Loucy (cell line): ENCODE measurements around the gene TUBD1.

Experiments used
- H2AFZ ChIP-seq: fragments of 200-600 bp; sonication (generic); 2 replicates; pipeline ENCODE4 v1.6.0; 2016; ENCODE audit warnings: antibody characterized with exemption, mild to moderate bottlenecking, low read length, moderate library complexity
- H3F3A ChIP-seq: fragments of 200-600 bp; 2 replicates; pipeline ENCODE4 v1.6.0; 2016; ENCODE audit warnings: antibody characterized with exemption, low read depth, mild to moderate bottlenecking
- H3K27me3 ChIP-seq: fragments of 200-600 bp; sonication (generic); 2 replicates; pipeline ENCODE4 v1.6.1; 2014; ENCODE audit warnings: low read length, mild to moderate bottlenecking; ENCODE audit not compliant: insufficient read depth, poor library complexity, severe bottlenecking
- H3K36me3 ChIP-seq: fragments of 200-600 bp; sonication (generic); 2 replicates; pipeline ENCODE4 v1.6.1; 2016; ENCODE audit warnings: low read length; ENCODE audit not compliant: insufficient read depth
- H3K4me1 ChIP-seq: fragments of 200-600 bp; sonication (generic); 2 replicates; pipeline ENCODE4 v1.5.1; 2014; ENCODE audit warnings: low read length, mild to moderate bottlenecking; ENCODE audit not compliant: insufficient read depth, poor library complexity, severe bottlenecking
- H3K4me2 ChIP-seq: fragments of 200-600 bp; sonication (generic); 2 replicates; pipeline ENCODE4 v1.6.0; 2014; ENCODE audit warnings: antibody characterized with exemption, low read length, low read depth, mild to moderate bottlenecking; ENCODE audit not compliant: poor library complexity, severe bottlenecking
- H3K4me3 ChIP-seq: fragments of 200-600 bp; sonication (generic); 2 replicates; pipeline ENCODE4 v1.5.1; 2014; ENCODE audit warnings: low read length, mild to moderate bottlenecking, mixed read lengths; ENCODE audit not compliant: poor library complexity, severe bottlenecking
- H3K79me2 ChIP-seq: fragments of 200-600 bp; sonication (generic); 2 replicates; pipeline ENCODE4 v1.6.1; 2014; ENCODE audit warnings: low read length; ENCODE audit not compliant: insufficient read depth
- H3K9ac ChIP-seq: fragments of 200-600 bp; sonication (generic); 2 replicates; pipeline ENCODE4 v1.6.0; 2014; ENCODE audit warnings: mild to moderate bottlenecking, low read depth, low read length, moderate library complexity; ENCODE audit not compliant: poor library complexity, severe bottlenecking
- H3K9me2 ChIP-seq: fragments of 200-600 bp; sonication (generic); replicated peaks from 2 replicates; pipeline ENCODE4 v1.6.1; 2016; ENCODE audit warnings: low read depth, low read length, mixed read lengths
- H3K9me3 ChIP-seq: fragments of 200-600 bp; sonication (generic); 2 replicates; pipeline ENCODE4 v1.6.1; 2014; ENCODE audit warnings: mild to moderate bottlenecking, antibody characterized with exemption, low read length, low read depth; ENCODE audit not compliant: insufficient read depth
- H4K20me1 ChIP-seq: fragments of 200-600 bp; sonication (generic); 2 replicates; pipeline ENCODE4 v1.6.0; 2014; ENCODE audit warnings: antibody characterized with exemption, low read length, mild to moderate bottlenecking; ENCODE audit not compliant: insufficient read depth, poor library complexity, severe bottlenecking
- CTCF ChIP-seq: fragments of 200-600 bp; sonication (generic); conservative IDR thresholded peaks from 2 replicates; pipeline ENCODE4 v1.5.1; 2014; ENCODE audit warnings: mild to moderate bottlenecking, antibody characterized with exemption, low read length
- EZH2phosphoT487 ChIP-seq: fragments of 200-600 bp; IDR thresholded peaks from 2 replicates; pipeline ENCODE4 v1.6.1; 2018; ENCODE audit warnings: antibody characterized with exemption, mild to moderate bottlenecking, moderate library complexity, borderline replicate concordance

Gene TUBD1

GRCh38 chr17:59878624-59879023 lies 14.1 kb downstream of the TUBD1 start:
- TF ChIP-seq CTCF (no peak), EZH2phosphoT487 (no peak)
- H4K20me1 ChIP-seq, result no peaks in the 10 kb centered on the region
- H3K27me3 ChIP-seq, result no peaks in the 10 kb centered on the region
- H3K9me3 ChIP-seq, result no peaks in the 10 kb centered on the region
- H3K4me2 ChIP-seq, result no peak overlapping the region
- H3F3A ChIP-seq, result no peaks in the 10 kb centered on the region
- no peak overlapping the region for H2AFZ ChIP-seq
- no peaks in the 10 kb centered on the region for H3K9me2 ChIP-seq
- no peaks in the 10 kb centered on the region for H3K4me1 ChIP-seq
- H3K9ac ChIP-seq, result no peak overlapping the region
- H3K79me2 ChIP-seq, result no peaks in the 10 kb centered on the region
- H3K36me3 ChIP-seq, result no peaks in the 10 kb centered on the region
- H3K4me3 ChIP-seq, result no peak overlapping the region

GRCh38 chr17:59877965-59878364 lies 14.8 kb downstream of the TUBD1 start:
- no peak overlapping the region for H3K4me3 ChIP-seq

GRCh38 chr17:59876107-59876506 lies 16.6 kb downstream of the TUBD1 start:
- H3K9me2 ChIP-seq, result no peaks in the 10 kb centered on the region
- TF ChIP-seq EZH2phosphoT487 (no peak), CTCF (no peak)
- no peak overlapping the region for H3K4me3 ChIP-seq
- no peak overlapping the region for H3K4me2 ChIP-seq
- H3K27me3 ChIP-seq, result no peaks in the 10 kb centered on the region
- no peaks in the 10 kb centered on the region for H3K4me1 ChIP-seq
- H3F3A ChIP-seq, result no peaks in the 10 kb centered on the region
- H3K9me3 ChIP-seq, result no peaks in the 10 kb centered on the region
- H4K20me1 ChIP-seq, result no peaks in the 10 kb centered on the region
- no peak overlapping the region for H3K9ac ChIP-seq
- H2AFZ ChIP-seq, result no peak overlapping the region
- H3K79me2 ChIP-seq, result no peaks in the 10 kb centered on the region
- H3K36me3 ChIP-seq, result no peaks in the 10 kb centered on the region

More at GRCh38 chr17:59877965-59878364, 14.8 kb downstream of the TUBD1 start:
- Histone ChIP-seq H3K36me3 (no peaks in the 10 kb centered on the region), H3K4me2 (no peak overlapping the region), H3K9me2 (no peaks in the 10 kb centered on the region), H3K4me1 (no peaks in the 10 kb centered on the region), H3K27me3 (no peaks in the 10 kb centered on the region), H3F3A (no peaks in the 10 kb centered on the region), H3K9me3 (no peaks in the 10 kb centered on the region), H2AFZ (no peak overlapping the region), H3K9ac (no peak overlapping the region), H4K20me1 (no peaks in the 10 kb centered on the region), H3K79me2 (no peaks in the 10 kb centered on the region)
- no peak for TF ChIP-seq EZH2phosphoT487
- TF ChIP-seq CTCF, result no peak
